ENCODE results near the gene CCDC51. TPM values are rescaled to one million over a fixed set of nuclear protein-coding genes. Genes with fewer than 3 reads are reported as not detected.

Gene CCDC51
- total and polyA plus RNA-seq, 10 donors, result 8.4 to 22.2 (median 15.0) TPM

GRCh38 chr3:48395714-48396113 is 44.2 kb downstream of the CCDC51 start:
- no peaks in the 10 kb centered on the region for H3K9me3 ChIP-seq
- peaks cover 0 to 24% (median 3%) of the 10 kb centered on the region in 6 donors for H3K4me1 ChIP-seq
- no peak for DNase-seq
- H3K27ac ChIP-seq, result no peak overlapping the region
- H3K4me3 ChIP-seq, result no peak overlapping the region
- H3K27me3 ChIP-seq (replicated peaks in 1 of 7), result no peaks in the 10 kb centered on the region
- no peaks in the 10 kb centered on the region for H3K36me3 ChIP-seq
- intact Hi-C loops (cut with DNase I; ENCODE audit: low total_unique reads), result no loop called here
- 75 to 84% (median 77%) methylated on average over 3 of the region's 3 CpGs for WGBS, 5 donors
- TF ChIP-seq POLR2AphosphoS5 (IDR thresholded peaks at IDR 0.05) (no peak), POLR2A (IDR thresholded peaks at IDR 0.05) (no peak), CTCF (IDR thresholded peaks at IDR 0.05 in 8 of 11, conservative IDR thresholded peaks at IDR 0.05 in 3 of 11) (no peak)

- Histone ChIP-seq H3K27ac (no peak overlapping the region), H3K9me3 (no peaks in the 10 kb centered on the region), H3K4me1 (peaks cover 0 to 21% (median 3%) of the 10 kb centered on the region in 6 donors), H3K4me3 (no peak overlapping the region), H3K27me3 (replicated peaks in 1 of 7) (no peaks in the 10 kb centered on the region), H3K36me3 (no peaks in the 10 kb centered on the region)
- no peak for DNase-seq
- WGBS, 5 donors, result 74 to 93% (median 79%) methylated on average over 2 of the region's 2 CpGs
- intact Hi-C loops (cut with DNase I; ENCODE audit: low total_unique reads), result no loop called here
- no peak for TF ChIP-seq CTCF (IDR thresholded peaks at IDR 0.05 in 8 of 11, conservative IDR thresholded peaks at IDR 0.05 in 3 of 11)
Observed at GRCh38 chr3:48394391-48394790, 45.5 kb downstream of the CCDC51 start.

- intact Hi-C loops (cut with DNase I; ENCODE audit: low total_unique reads), result no loop called here
- WGBS, 5 donors, result 73 to 86% (median 81%) methylated on average over 2 of the region's 2 CpGs
- H3K9me3 ChIP-seq, result peaks cover 0 to 5% (median 0%) of the 10 kb centered on the region in 8 donors
Observed at GRCh38 chr3:48388966-48389365, 51.0 kb downstream of the CCDC51 start.

GRCh38 chr3:48387634-48388033 is 52.3 kb downstream of the CCDC51 start:
- Histone ChIP-seq H3K27ac (no peak overlapping the region), H3K4me1 (no peaks in the 10 kb centered on the region), H3K36me3 (no peaks in the 10 kb centered on the region), H3K27me3 (replicated peaks in 1 of 7) (no peaks in the 10 kb centered on the region), H3K9me3 (peaks cover 0 to 5% (median 0%) of the 10 kb centered on the region in 8 donors), H3K4me3 (no peak overlapping the region)
- intact Hi-C loops (cut with DNase I; ENCODE audit: low total_unique reads), result no loop called here
- no peak for TF ChIP-seq POLR2A (IDR thresholded peaks at IDR 0.05)
- no peak for TF ChIP-seq POLR2AphosphoS5 (IDR thresholded peaks at IDR 0.05)
- TF ChIP-seq CTCF (IDR thresholded peaks at IDR 0.05 in 8 of 11, conservative IDR thresholded peaks at IDR 0.05 in 3 of 11), result no peak
- no peak for DNase-seq

More at GRCh38 chr3:48388966-48389365, 51.0 kb downstream of the CCDC51 start:
- Histone ChIP-seq H3K27ac (no peak overlapping the region), H3K4me1 (no peaks in the 10 kb centered on the region), H3K4me3 (no peak overlapping the region), H3K27me3 (replicated peaks in 1 of 7) (no peaks in the 10 kb centered on the region), H3K36me3 (no peaks in the 10 kb centered on the region)
- TF ChIP-seq POLR2A (IDR thresholded peaks at IDR 0.05) (no peak), CTCF (IDR thresholded peaks at IDR 0.05 in 8 of 11, conservative IDR thresholded peaks at IDR 0.05 in 3 of 11) (no peak), POLR2AphosphoS5 (IDR thresholded peaks at IDR 0.05) (no peak)
- DNase-seq, result no peak

Other genes starting within 250 kb of the CCDC51 start
- 10 to 100 TPM in 3 of 7 donors, 1 to 10 TPM in 4; 1.5 to 98.9 (median 7.3) TPM for gene CAMP, start 216.6 kb downstream of the CCDC51 start, total RNA-seq
- 10 to 100 TPM; 14.1 to 26.1 (median 25.2) TPM for gene CAMP, start 216.6 kb downstream of the CCDC51 start, polyA plus RNA-seq
- 10 to 100 TPM; 20.1 to 56.5 (median 46.0) TPM for gene ZNF589, start 199.0 kb downstream of the CCDC51 start, total RNA-seq
- gene ZNF589, start 199.0 kb downstream of the CCDC51 start, polyA plus RNA-seq, result 10 to 100 TPM; 14.4 to 36.8 (median 24.5) TPM
- gene NME6, start 138.8 kb downstream of the CCDC51 start, total RNA-seq, result 10 to 100 TPM; 23.5 to 46.4 (median 29.3) TPM
- gene NME6, start 138.8 kb downstream of the CCDC51 start, polyA plus RNA-seq, result 10 to 100 TPM; 13.0 to 16.4 (median 15.0) TPM
- 1 to 10 TPM in 1 of 7 donors, not detected in 6; 6.1 TPM for gene SPINK8, start 106.5 kb downstream of the CCDC51 start, total RNA-seq
- gene SPINK8, start 106.5 kb downstream of the CCDC51 start, polyA plus RNA-seq, result under 1 TPM in 2 of 3 donors, not detected in 1; 0.35 to 0.52 TPM
- gene FBXW12, start 67.9 kb downstream of the CCDC51 start, total RNA-seq, result under 1 TPM in 2 of 7 donors, not detected in 5; 0.33 to 0.42 TPM
- not detected for gene FBXW12, start 67.9 kb downstream of the CCDC51 start, polyA plus RNA-seq
- 10 to 100 TPM; 31.8 to 95.9 (median 58.2) TPM for gene PLXNB1, start 10.0 kb downstream of the CCDC51 start, total RNA-seq
- gene PLXNB1, start 10.0 kb downstream of the CCDC51 start, polyA plus RNA-seq, result 10 to 100 TPM; 12.3 to 58.3 (median 35.8) TPM
- 100 to 1,000 TPM; 145 to 258 (median 170) TPM for gene TMA7, start 138 bp upstream of the CCDC51 start, total RNA-seq
- 100 to 1,000 TPM; 606 to 753 (median 701) TPM for gene TMA7, start 138 bp upstream of the CCDC51 start, polyA plus RNA-seq
- gene ATRIP, start 6.6 kb upstream of the CCDC51 start, total RNA-seq, result 10 to 100 TPM in 1 of 7 donors, 1 to 10 TPM in 6; 6.4 to 10.0 (median 7.0) TPM
- 1 to 10 TPM; 5.2 to 5.7 (median 5.2) TPM for gene ATRIP, start 6.6 kb upstream of the CCDC51 start, polyA plus RNA-seq
- 100 to 1,000 TPM; 154 to 227 (median 182) TPM for gene SHISA5, start 64.1 kb upstream of the CCDC51 start, total RNA-seq
- gene SHISA5, start 64.1 kb upstream of the CCDC51 start, polyA plus RNA-seq, result 100 to 1,000 TPM in 1 of 3 donors, 10 to 100 TPM in 2; 80.2 to 132 (median 85.6) TPM
- 10 to 100 TPM; 11.0 to 43.1 (median 22.8) TPM for gene PFKFB4, start 116.7 kb upstream of the CCDC51 start, total RNA-seq
- gene PFKFB4, start 116.7 kb upstream of the CCDC51 start, polyA plus RNA-seq, result 1 to 10 TPM; 2.0 to 4.8 (median 3.8) TPM
- under 1 TPM in 5 of 7 donors, not detected in 2; 0.20 to 0.60 (median 0.51) TPM for gene UCN2, start 123.7 kb upstream of the CCDC51 start, total RNA-seq
- under 1 TPM; 0.21 to 0.61 (median 0.45) TPM for gene UCN2, start 123.7 kb upstream of the CCDC51 start, polyA plus RNA-seq
- gene COL7A1, start 155.2 kb upstream of the CCDC51 start, total RNA-seq, result 10 to 100 TPM in 5 of 7 donors, 1 to 10 TPM in 2; 8.6 to 33.7 (median 13.5) TPM
- 100 to 1,000 TPM in 2 of 3 donors, 10 to 100 TPM in 1; 39.7 to 144 (median 110) TPM for gene COL7A1, start 155.2 kb upstream of the CCDC51 start, polyA plus RNA-seq
- gene UQCRC1, start 169.5 kb upstream of the CCDC51 start, total RNA-seq, result 100 to 1,000 TPM; 126 to 222 (median 130) TPM
- 100 to 1,000 TPM in 1 of 3 donors, 10 to 100 TPM in 2; 88.6 to 128 (median 92.6) TPM for gene UQCRC1, start 169.5 kb upstream of the CCDC51 start, polyA plus RNA-seq
- gene TMEM89, start 181.7 kb upstream of the CCDC51 start, total RNA-seq, result not detected
- under 1 TPM in 2 of 3 donors, not detected in 1; 0.42 to 0.46 TPM for gene TMEM89, start 181.7 kb upstream of the CCDC51 start, polyA plus RNA-seq
- gene SLC26A6, start 195.3 kb upstream of the CCDC51 start, total RNA-seq, result 10 to 100 TPM; 18.0 to 59.7 (median 23.1) TPM
- 10 to 100 TPM in 2 of 3 donors, 1 to 10 TPM in 1; 8.5 to 21.6 (median 17.1) TPM for gene SLC26A6, start 195.3 kb upstream of the CCDC51 start, polyA plus RNA-seq
- gene CELSR3, start 222.8 kb upstream of the CCDC51 start, total RNA-seq, result 1 to 10 TPM in 6 of 7 donors, under 1 TPM in 1; 0.56 to 2.7 (median 1.8) TPM
- gene CELSR3, start 222.8 kb upstream of the CCDC51 start, polyA plus RNA-seq, result 1 to 10 TPM in 2 of 3 donors, under 1 TPM in 1; 0.89 to 2.5 (median 2.0) TPM
- 10 to 100 TPM; 13.5 to 33.9 (median 19.9) TPM for gene NCKIPSD, start 245.8 kb upstream of the CCDC51 start, total RNA-seq
- gene NCKIPSD, start 245.8 kb upstream of the CCDC51 start, polyA plus RNA-seq, result 10 to 100 TPM in 1 of 3 donors, 1 to 10 TPM in 2; 5.9 to 10.3 (median 6.3) TPM